Stomach (tissue), 9 donors: ENCODE measurements around the gene PSENEN. TPM values are rescaled to one million over a fixed set of nuclear protein-coding genes. Genes with fewer than 3 reads are reported as not detected.
A peak's percentile ranks its signal among the peaks of the same experiment; 100 is the strongest.

Source experiments
- DNase-seq, 2 donors: peaks; one replicate each; pipeline versions ENCODE4 v3.0.0 to v3.0.0-alpha.2; 2013 to 2019
- H3K27ac ChIP-seq, 5 donors: fragments of 200-600 bp in 4 of 5; sonication (generic) in 4 of 5; one replicate each; pipeline ENCODE4 v1.5.1; 2013 to 2019; ENCODE audit warnings: mild to moderate bottlenecking in 1 of 5, moderate library complexity in 1 of 5
- H3K27me3 ChIP-seq, 3 donors: fragments of 200-600 bp; sonication (generic); one replicate each; pipeline ENCODE4 v1.5.1; 2017 to 2019; ENCODE audit warnings: mixed run types in 1 of 3
- H3K36me3 ChIP-seq, 4 donors: fragments of 200-600 bp; sonication (generic); 1 replicate in 3 of 4; 2 replicates in 1 of 4; pipeline ENCODE4 v1.5.1; 2016 to 2019
- H3K4me1 ChIP-seq, 4 donors: fragments of 200-600 bp; sonication (generic); one replicate each; pipeline ENCODE4 v1.5.1; 2016 to 2019
- H3K4me3 ChIP-seq, 4 donors: fragments of 200-600 bp; sonication (generic) in 3 of 4; one replicate each; pipeline ENCODE4 v1.5.1; 2016 to 2019; ENCODE audit warnings: mild to moderate bottlenecking in 1 of 4
- H3K9me3 ChIP-seq, 4 donors: fragments of 200-600 bp; sonication (generic); one replicate each; pipeline ENCODE4 v1.5.1; 2016 to 2019
- CTCF ChIP-seq, 7 experiments: fragments of 450-650 bp in 4 of 7; fragments of 200-600 bp in 3 of 7; sonication (generic) in 3 of 7; IDR thresholded peaks; one replicate each; pipeline ENCODE4 v1.5.1; 2016 to 2019; ENCODE audit warnings: antibody characterized with exemption in 7 of 7, control low read depth in 2 of 7, mild to moderate bottlenecking in 1 of 7
- EP300 ChIP-seq: sonication (generic); formaldehyde crosslinking; IDR thresholded peaks from one replicate; pipeline ENCODE4 v1.6.1; 2017; ENCODE audit warnings: antibody characterized with exemption
- POLR2A ChIP-seq, 4 donors: fragments of 450-650 bp; IDR thresholded peaks; one replicate each; pipeline ENCODE4 v1.6.1; 2016; ENCODE audit warnings: antibody characterized with exemption in 4 of 4, control low read depth in 2 of 4, mild to moderate bottlenecking in 1 of 4, moderate library complexity in 1 of 4
- POLR2AphosphoS5 ChIP-seq, 3 donors: sonication (generic); formaldehyde crosslinking; IDR thresholded peaks; one replicate each; pipeline ENCODE4 v1.6.1; 2016; ENCODE audit warnings: antibody characterized with exemption in 3 of 3
- WGBS, 5 donors: extraction: QIAGEN DNeasy Blood & Tissue Kit in 3 of 5; methylation state at CpG; one replicate each; pipeline versions ENCODE4 v1.1.5 to v1.1.7; 2013 to 2018; 5-methylcytosine and 5-hydroxymethylcytosine counted together
- intact Hi-C: fragments of 100-400 bp; cut with DNase I; formaldehyde crosslinking; loops from one replicate; pipeline ENCODE4 v1.15.1; 2023; ENCODE audit warnings: low total_unique reads
- polyA plus RNA-seq, 3 donors: library from polyadenylated mRNA; stranded (reverse); fragments of 200-250 nt; gene quantifications; one replicate each; pipeline ENCODE4 v1.2.3, GENCODE V29; 2013
- total RNA-seq, 5 donors: library from RNA; depleted of rRNA; stranded (reverse); fragments of >200 nt; gene quantifications; one replicate each; pipeline versions ENCODE4 v1.1.0 to v1.2.3, GENCODE V29; 2014 to 2016
- donor health status: healthy with polysubstance abuse.
- donor health status: Bipolar disorder and iron deficiency.
- donor health status: healthy.

Gene PSENEN
- total and polyA plus RNA-seq, 8 donors: 9.3 to 101 (median 50.4) TPM; not detected in 1

- no peaks in the 10 kb centered on the region for H3K36me3 ChIP-seq
- TF ChIP-seq CTCF (IDR thresholded peaks at IDR 0.05): peak in 1 of 7 experiments; percentile 4
- no peak for TF ChIP-seq EP300
- TF ChIP-seq POLR2AphosphoS5 (IDR thresholded peaks at IDR 0.05): peak; percentile 45 to 64 (median 59)
- no peak for TF ChIP-seq POLR2A (IDR thresholded peaks at IDR 0.05)
- H3K27me3 ChIP-seq: peaks cover 0 to 17% (median 0%) of the 10 kb centered on the region in 3 donors
- H3K9me3 ChIP-seq: no peaks in the 10 kb centered on the region
- peak overlapping the region; percentile 60 to 81 (median 76) for H3K27ac ChIP-seq
- peak overlapping the region; percentile 60 to 73 (median 66) for H3K4me3 ChIP-seq
- H3K4me1 ChIP-seq: peaks cover 0 to 17% (median 16%) of the 10 kb centered on the region in 4 donors
- DNase-seq: peak; percentile 98 to 99
- intact Hi-C loops: no loop called here
- 0 to 1% (median 0%) methylated on average over 37 to 50 of the region's 50 CpGs for WGBS, 5 donors
Measured at GRCh38 chr19:35702223-35703012, 43.0 kb upstream of the PSENEN start.

- H3K36me3 ChIP-seq: no peaks in the 10 kb centered on the region
- TF ChIP-seq EP300: no peak
- no peak for TF ChIP-seq CTCF (IDR thresholded peaks at IDR 0.05)
- peak overlapping the region in 1 of 4 donors; percentile 71 for H3K4me3 ChIP-seq
- H3K4me1 ChIP-seq: peaks cover 0 to 17% (median 16%) of the 10 kb centered on the region in 4 donors
- H3K27me3 ChIP-seq: peaks cover 0 to 17% (median 0%) of the 10 kb centered on the region in 3 donors
- intact Hi-C loops: no loop called here
- H3K27ac ChIP-seq: peak overlapping the region in 1 of 5 donors; percentile 49
- WGBS, 5 donors: 43 to 57% (median 47%) methylated on average over 8 to 9 of the region's 9 CpGs
- H3K9me3 ChIP-seq: no peaks in the 10 kb centered on the region
- DNase-seq: no peak
Measured at GRCh38 chr19:35703343-35703742, 42.1 kb upstream of the PSENEN start.

GRCh38 chr19:35704218-35704617 lies 41.2 kb upstream of the PSENEN start, which contains the start of gene ZBTB32:
Gene ZBTB32 (plus strand): TSS chr19:35704558. CDS start chr19:35714627, 10,069 bp downstream.
- no peaks in the 10 kb centered on the region for H3K9me3 ChIP-seq
- no peak for TF ChIP-seq POLR2AphosphoS5 (IDR thresholded peaks at IDR 0.05)
- no peak for TF ChIP-seq POLR2A (IDR thresholded peaks at IDR 0.05)
- no peak for TF ChIP-seq EP300
- TF ChIP-seq CTCF (IDR thresholded peaks at IDR 0.05): no peak
- intact Hi-C loops: no loop called here
- 30 to 46% (median 31%) methylated on average over 16 to 24 of the region's 24 CpGs for WGBS, 5 donors
- H3K4me1 ChIP-seq: peaks cover 0 to 17% (median 16%) of the 10 kb centered on the region in 4 donors
- DNase-seq: peak in 1 of 2 donors; percentile 68
- no peak within 1 kb of the TSS for H3K27ac ChIP-seq
- no peaks in the 10 kb centered on the region for H3K36me3 ChIP-seq
- peaks cover 0 to 17% (median 0%) of the 10 kb centered on the region in 3 donors for H3K27me3 ChIP-seq
- no peak within 1 kb of the TSS for H3K4me3 ChIP-seq

- H3K4me3 ChIP-seq: no peak overlapping the region
- H3K9me3 ChIP-seq: no peaks in the 10 kb centered on the region
- H3K36me3 ChIP-seq: no peaks in the 10 kb centered on the region
- intact Hi-C loops: no loop called here
- no peak for TF ChIP-seq POLR2A (IDR thresholded peaks at IDR 0.05)
- peaks cover 0 to 9% (median 0%) of the 10 kb centered on the region in 3 donors for H3K27me3 ChIP-seq
- peak in 1 of 2 donors; percentile 12 for DNase-seq
- WGBS, 5 donors: 82 to 100% (median 97%) methylated on average over 1 of the region's 1 CpG
- no peak overlapping the region for H3K27ac ChIP-seq
- H3K4me1 ChIP-seq: peaks cover 0 to 2% (median under 1%) of the 10 kb centered on the region in 4 donors
Measured at GRCh38 chr19:35708391-35708790, 37.1 kb upstream of the PSENEN start.
